ENCODE data around the gene GABARAP.
A peak's percentile ranks its signal among the peaks of the same experiment; 100 is the strongest.

The GABARAP gene

DNA sequence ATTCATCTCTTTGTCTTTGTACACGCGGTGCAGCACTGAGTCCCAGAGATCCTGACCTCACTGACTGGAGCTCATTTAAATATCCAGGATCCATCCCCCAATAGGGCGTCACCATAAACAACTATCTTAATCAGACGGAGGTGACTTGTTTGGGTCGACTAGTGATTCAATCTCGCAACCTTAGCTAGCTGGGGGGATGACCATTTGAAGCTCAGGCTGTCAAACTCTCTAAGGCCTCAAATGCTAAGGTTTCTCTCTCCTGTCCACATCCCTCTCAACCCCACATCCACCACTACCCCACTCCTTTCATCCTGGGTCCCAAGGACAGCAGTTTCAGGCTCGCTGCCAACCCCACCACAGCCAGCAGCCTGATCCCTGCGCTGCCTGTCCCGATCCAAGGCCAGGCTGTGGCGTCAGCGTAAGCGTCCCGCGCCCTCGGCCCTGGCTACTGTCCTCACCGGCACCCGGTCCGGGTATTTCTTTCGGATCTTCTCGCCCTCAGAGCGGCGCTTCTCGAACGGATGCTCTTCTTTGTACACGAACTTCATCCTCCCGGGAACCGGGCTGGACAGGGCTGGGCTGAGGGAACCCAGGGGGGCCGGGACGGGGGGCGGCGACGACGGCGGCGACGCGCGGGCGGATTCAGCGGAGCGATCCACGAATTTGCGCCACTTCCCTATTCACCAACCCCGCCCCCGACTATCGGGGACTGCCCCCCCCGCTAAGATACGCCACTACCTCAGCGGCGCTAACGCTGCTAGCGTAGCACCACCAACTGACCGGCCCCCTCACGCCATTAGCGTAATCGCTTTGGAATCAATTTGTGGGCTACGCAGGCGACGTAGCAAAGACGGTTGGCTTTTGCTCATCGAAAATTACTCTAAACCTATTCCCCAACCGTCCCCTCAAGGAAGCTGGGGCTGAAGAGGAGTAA is at the start of gene GABARAP:
Gene GABARAP (minus strand): TSS at position 667 of the 934 bp plus-strand sequence. CDS start 119 bp downstream, at position 548.
- peak; percentile 77 for DNase-seq

- DNase-seq: no peak
These were observed 48.4 kb upstream of the GABARAP start for GRCh38 chr17:7290685-7291084.

DNA sequence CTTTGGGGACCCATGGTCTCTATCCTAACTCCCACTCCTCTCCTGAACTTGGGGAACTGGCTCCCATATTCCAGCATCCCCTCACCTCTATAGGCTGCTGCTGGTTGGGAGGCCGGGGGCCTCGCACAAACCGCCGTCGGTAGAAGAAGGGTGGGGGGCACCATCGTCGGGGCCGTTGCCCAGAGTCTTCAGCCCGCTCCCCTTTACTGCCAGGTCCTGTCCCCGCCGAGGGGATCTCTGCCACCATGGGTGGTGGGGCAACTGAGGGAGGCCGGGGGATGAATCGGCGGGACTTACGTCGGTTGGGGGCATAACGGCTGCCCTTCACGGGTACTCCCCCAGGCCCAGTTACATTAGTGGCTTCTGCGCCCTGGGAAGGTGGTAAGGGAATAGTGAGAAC is 47.9 kb upstream of the GABARAP start:
- no peak for DNase-seq

GRCh38 chr17:7289256-7290032 is 47.2 kb upstream of the GABARAP start:
- DNase-seq: no peak

- DNase-seq: no peak
These were observed 43.4 kb upstream of the GABARAP start for GRCh38 chr17:7285679-7286078.

- no peak for DNase-seq
These were observed 42.7 kb upstream of the GABARAP start for GRCh38 chr17:7284911-7285310.

DNA sequence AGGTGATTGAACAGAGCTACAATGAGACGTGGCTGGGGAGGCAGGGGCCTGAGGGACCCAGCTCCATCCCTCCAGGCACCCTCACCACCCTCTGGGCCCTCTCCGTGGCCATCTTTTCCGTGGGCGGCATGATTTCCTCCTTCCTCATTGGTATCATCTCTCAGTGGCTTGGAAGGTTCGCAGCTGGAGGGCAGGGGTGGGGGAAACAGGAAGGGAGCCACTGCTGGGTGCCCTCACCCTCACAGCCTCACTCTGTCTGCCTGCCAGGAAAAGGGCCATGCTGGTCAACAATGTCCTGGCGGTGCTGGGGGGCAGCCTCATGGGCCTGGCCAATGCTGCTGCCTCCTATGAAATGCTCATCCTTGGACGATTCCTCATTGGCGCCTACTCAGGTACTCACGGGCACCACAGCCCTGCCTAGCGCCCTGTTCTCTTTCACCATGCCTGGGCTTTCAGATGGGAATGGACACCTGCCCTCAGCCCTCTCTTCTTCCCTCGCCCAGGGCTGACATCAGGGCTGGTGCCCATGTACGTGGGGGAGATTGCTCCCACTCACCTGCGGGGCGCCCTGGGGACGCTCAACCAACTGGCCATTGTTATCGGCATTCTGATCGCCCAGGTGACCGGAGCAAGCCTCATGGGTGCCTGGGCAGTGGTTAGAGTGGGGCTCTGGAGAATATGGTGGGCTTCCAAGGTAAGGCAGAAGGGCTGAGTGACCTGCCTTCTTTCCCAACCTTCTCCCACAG is 41.4 kb upstream of the GABARAP start:
- no peak for DNase-seq

- no peak for DNase-seq
These were observed 40.6 kb upstream of the GABARAP start for GRCh38 chr17:7282752-7283321.

GRCh38 chr17:7281953-7282751 is 39.9 kb upstream of the GABARAP start:
- DNase-seq: no peak

DNA sequence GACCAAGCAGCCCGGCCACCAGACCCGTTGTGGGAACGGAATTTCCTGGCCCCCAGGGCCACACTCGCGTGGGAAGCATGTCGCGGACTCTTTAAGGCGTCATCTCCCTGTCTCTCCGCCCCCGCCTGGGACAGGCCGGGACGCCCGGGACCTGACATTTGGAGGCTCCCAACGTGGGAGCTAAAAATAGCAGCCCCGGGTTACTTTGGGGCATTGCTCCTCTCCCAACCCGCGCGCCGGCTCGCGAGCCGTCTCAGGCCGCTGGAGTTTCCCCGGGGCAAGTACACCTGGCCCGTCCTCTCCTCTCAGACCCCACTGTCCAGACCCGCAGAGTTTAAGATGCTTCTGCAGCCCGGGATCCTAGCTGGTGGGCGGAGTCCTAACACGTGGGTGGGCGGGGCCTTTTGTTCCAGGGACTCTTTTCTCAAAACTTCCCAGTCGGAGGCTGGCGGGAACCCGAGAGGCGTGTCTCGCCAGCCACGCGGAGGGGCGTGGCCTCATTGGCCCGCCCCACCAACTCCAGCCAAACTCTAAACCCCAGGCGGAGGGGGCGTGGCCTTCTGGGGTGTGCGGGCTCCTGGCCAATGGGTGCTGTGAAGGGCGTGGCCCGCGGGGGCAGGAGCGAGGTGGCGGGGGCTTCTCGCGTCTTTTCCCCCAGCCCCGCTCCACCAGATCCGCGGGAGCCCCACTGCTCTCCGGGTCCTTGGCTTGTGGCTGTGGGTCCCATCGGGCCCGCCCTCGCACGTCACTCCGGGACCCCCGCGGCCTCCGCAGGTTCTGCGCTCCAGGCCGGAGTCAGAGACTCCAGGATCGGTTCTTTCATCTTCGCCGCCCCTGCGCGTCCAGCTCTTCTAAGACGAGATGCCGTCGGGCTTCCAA is 39.1 kb upstream of the GABARAP start, which contains the start of gene SLC2A4:
Gene SLC2A4 (plus strand): TSS at position 645 of the 879 bp plus-strand sequence. CDS start 217 bp downstream, at position 862.
- peak; percentile 69 for DNase-seq

DNA sequence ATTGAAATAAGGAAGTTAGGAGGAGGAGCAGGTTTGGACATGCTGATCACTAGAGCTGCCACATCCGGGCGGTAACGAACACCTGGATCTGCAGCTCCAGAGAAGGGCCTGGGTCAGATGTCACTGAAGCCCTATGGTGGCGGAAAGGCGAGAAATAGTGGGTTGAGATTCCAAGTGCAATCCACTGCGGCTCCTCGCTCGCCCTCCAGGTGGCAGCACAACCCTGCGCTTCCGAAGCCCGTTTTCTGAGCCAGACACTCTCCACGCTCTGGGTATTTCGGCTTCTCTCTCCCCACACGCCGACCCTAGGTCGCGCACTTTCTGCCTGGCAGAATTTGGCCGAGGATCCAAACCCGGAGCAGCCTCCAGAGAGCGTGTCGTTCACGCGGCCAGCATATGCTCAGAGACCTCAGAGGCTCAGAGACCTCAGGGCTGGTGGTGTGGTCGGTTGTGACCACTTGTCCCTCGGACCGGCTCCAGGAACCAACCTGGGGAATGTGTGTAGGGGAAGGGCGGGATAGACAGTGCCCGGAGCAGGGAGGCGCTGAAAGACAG is 38.3 kb upstream of the GABARAP start:
- DNase-seq: peak; percentile 56

DNA sequence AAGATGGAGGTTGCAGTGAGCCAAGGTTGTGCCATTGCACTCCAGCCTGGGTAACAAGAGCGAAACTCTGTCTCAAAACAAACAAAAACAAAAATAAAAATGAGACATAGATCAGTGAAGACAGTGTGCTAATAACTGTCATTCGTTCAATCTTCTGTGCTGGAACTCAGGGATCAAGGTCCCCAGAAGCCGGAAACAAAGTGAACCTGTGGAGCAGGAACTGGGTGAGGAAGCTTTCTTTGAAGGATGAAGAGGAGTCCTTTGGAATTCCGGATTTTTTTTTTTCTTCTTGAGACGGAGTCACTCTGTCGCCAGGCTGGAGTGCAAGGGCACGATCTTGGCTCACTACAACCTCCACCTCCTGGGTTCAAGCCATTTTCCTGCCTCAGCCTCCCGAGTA is 37.2 kb upstream of the GABARAP start:
- no peak for DNase-seq

DNA sequence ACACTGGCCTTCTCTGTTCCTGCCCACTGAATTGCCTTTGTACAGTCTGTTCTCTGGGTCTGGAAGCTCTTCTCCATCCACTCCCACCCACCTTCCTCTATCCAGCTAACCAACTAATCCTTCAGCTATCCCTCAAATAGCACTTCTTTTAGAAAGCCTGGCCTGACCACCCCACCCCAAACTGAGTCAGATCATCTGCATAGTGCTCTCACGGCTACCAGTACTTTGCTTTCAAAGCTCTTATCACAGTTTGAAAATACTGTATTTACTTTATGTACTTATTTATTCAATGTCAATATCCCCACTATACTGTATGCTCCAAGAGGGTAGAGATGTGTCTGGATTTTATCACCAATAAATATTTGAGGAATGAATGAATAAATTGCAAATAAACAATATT is 24.5 kb upstream of the GABARAP start:
- DNase-seq: no peak

DNA sequence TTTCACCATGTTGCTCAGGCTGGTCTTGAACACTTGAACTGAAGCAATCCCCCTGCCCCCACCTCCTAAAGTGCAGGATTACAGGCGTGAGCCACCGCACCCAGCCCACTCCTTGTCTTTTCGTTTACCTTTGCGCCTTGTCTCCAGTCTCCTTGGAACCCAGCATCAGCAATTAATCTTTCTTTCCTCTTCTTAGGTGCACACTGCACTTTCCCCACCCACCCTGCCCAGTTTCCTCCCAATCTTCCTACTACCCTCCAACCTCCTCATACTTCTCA is 21.5 kb upstream of the GABARAP start:
- DNase-seq: no peak

GRCh38 chr17:7262935-7263800 is 20.9 kb upstream of the GABARAP start:
- no peak for DNase-seq

DNA sequence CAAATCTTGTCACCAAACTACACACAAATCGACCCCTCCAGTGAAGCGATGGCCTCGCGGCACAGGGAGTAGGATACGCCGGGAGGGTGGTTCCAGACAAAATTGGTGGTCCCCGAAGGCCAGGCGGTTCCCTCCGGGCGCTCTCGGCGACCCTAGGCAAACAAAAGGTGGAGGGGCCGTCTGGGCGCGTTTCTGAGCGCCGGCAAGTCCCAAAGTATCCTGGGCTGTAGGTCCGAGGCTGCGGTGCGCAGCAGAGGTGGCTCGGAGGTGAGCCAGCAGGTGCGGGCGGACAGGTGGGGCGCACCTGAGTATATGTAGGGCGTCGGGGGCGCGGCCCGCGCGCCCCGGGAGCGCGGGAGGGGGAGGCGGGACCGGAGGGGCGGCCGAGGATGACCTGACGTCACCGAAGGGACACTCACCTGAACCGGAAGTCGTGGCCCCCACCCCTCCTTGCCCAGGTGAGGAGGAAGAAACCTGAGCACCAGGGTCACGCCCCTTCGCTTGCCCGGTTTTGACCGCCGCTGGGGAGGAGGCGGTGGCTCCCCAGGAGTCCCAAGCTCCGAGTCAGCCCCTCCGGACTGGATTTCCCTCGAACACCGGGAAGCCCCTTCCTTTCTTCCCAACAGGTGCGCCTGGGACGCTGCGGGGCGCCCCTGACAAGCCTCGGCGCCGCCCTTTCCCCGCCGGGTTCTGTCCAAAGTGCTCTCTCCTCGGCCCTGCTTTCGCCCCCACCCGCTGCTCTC is 20.1 kb upstream of the GABARAP start, which contains the start of gene CLDN7:
Gene CLDN7 (minus strand): TSS at position 287 of the 743 bp plus-strand sequence. CDS start 435 bp downstream, outside the sequence.
- DNase-seq: no peak

GRCh38 chr17:7261379-7262191 is 19.3 kb upstream of the GABARAP start:
- no peak for DNase-seq
